Measurements from ENCODE around the gene ZFP2.
"Not testable (repeated sequence)": the region's sequence is repeated elsewhere in the genome, so short reads cannot be mapped to it uniquely, and the experiment has no call there.

ZFP2 gene

DNA sequence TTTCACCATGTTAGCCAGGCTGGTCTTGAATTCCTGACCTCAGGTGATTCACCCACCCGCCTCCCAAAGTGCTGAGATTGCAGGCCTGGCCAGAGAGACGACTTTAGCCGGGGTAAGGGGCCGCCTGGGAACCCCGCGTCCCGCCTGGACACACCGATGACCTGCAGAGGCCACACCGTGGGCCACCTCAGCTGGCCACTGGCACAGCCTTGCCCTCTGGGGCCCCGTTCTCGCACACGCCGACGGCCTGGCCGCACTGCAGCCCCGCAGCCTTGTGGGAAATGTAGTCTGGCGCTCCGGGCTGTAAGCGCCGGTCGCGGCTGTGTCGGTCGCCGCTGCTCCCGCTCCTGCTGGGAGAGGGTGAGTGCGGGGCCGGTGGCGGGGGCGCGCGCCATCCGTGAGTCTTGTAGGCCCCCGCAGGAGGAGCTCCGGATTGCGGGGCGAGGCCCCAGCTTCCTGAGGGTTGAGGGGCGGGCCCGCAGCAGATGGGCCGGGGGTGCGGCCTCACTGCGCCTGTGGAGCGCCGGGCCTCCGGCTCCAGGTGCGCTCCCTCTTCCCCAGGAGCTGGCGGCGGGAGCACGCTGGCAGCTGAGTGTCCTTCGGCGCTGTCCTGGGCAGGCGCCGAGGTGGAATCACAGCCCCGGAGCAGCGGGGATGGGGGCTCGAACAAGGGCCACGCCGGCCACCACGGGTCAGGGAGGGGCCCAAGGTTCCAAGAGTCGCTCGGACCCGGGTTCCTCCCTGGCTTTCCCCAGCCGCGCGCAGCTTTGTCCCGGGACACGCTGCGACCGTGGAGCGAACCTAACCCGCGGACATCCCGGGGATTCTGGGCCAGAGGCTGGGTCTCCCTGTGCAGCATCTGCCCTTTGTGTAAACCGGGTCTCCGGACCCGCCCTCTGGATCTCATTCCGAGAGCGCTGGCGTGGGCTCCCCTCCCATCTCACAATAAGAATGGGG lies at the start of gene ZFP2:
TSS of gene ZFP2 (plus strand) at position 299 of the 957 bp plus-strand sequence. CDS start 35,401 bp downstream, outside the sequence.
- TF ChIP-seq, protein P1, sequence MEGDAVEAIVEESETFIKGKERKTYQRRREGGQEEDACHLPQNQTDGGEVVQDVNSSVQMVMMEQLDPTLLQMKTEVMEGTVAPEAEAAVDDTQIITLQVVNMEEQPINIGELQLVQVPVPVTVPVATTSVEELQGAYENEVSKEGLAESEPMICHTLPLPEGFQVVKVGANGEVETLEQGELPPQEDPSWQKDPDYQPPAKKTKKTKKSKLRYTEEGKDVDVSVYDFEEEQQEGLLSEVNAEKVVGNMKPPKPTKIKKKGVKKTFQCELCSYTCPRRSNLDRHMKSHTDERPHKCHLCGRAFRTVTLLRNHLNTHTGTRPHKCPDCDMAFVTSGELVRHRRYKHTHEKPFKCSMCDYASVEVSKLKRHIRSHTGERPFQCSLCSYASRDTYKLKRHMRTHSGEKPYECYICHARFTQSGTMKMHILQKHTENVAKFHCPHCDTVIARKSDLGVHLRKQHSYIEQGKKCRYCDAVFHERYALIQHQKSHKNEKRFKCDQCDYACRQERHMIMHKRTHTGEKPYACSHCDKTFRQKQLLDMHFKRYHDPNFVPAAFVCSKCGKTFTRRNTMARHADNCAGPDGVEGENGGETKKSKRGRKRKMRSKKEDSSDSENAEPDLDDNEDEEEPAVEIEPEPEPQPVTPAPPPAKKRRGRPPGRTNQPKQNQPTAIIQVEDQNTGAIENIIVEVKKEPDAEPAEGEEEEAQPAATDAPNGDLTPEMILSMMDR (IDR thresholded peaks at IDR 0.05; ENCODE audit: borderline replicate concordance, insufficient read depth, low read depth, low read length): no peak
- H3K4me3 ChIP-seq (ENCODE audit: low read depth, low read length): no peak within 1 kb of the TSS

DNA sequence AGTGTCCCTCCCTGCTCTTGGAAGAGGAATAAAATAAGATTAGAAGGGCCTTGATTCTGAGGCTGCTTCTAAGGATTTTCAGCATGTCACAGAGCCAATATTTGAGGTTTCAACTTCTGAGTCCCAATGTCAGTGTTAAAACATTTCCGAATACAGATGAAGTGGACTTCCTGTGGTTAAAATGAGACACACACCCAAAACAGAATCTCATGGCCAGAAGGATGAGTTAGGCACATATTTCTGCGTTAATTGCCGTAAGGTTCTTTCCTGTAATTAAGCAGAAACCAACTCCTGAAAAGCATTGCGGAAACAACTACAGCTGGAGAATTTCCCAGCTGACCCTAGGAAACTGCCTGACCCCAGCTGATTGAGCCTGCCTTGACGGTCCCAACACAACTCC lies 46.4 kb upstream of the ZFP2 start:
- TF ChIP-seq, protein P1 (IDR thresholded peaks at IDR 0.05; ENCODE audit: borderline replicate concordance, insufficient read depth, low read depth, low read length): no peak
- no peak overlapping the region for H3K4me3 ChIP-seq (ENCODE audit: low read depth, low read length)

DNA sequence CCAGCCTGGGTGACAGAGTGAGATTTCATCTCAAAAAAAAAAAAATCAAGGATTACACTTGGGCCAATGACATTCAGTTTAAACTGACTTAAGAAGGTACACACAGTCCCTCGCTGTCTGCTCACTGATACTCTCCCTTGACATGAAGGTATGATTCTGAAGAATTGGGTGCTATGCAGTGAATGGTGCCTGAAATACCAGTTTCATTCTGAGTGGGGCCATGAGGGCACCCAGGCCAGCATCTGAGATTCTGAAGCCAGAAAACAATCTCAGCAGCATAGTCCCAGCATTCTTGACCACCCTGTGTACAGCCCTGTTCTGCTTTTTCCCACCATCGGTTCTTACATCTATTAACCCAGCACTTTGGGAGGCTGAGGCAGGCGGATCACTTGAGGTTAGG lies 43.8 kb upstream of the ZFP2 start:
- no peak overlapping the region for H3K4me3 ChIP-seq (ENCODE audit: low read depth, low read length)
- TF ChIP-seq, protein P1 (IDR thresholded peaks at IDR 0.05; ENCODE audit: borderline replicate concordance, insufficient read depth, low read depth, low read length): no peak

DNA sequence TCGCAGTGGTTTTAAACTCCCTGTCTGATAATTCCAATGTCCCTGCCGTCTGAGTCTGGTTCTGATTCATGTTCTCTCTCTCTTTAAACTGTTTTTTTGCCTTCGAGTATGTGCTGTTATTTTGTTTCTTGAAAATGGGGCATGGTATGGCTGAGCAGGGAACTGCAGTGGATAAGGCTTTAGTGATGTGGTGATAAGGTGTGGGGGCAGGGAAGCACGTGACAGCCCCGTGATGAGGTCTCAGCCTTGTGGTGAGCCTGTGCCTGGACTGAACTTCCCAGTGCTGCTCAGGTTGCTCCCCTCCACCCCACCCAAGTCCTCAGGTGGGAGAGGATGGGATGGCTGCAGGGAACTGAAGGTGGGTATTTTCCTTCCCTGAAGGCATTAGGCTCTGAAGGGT lies 41.4 kb upstream of the ZFP2 start:
- H3K4me3 ChIP-seq (ENCODE audit: low read depth, low read length): no peak overlapping the region
- TF ChIP-seq, protein P1 (IDR thresholded peaks at IDR 0.05; ENCODE audit: borderline replicate concordance, insufficient read depth, low read depth, low read length): no peak

DNA sequence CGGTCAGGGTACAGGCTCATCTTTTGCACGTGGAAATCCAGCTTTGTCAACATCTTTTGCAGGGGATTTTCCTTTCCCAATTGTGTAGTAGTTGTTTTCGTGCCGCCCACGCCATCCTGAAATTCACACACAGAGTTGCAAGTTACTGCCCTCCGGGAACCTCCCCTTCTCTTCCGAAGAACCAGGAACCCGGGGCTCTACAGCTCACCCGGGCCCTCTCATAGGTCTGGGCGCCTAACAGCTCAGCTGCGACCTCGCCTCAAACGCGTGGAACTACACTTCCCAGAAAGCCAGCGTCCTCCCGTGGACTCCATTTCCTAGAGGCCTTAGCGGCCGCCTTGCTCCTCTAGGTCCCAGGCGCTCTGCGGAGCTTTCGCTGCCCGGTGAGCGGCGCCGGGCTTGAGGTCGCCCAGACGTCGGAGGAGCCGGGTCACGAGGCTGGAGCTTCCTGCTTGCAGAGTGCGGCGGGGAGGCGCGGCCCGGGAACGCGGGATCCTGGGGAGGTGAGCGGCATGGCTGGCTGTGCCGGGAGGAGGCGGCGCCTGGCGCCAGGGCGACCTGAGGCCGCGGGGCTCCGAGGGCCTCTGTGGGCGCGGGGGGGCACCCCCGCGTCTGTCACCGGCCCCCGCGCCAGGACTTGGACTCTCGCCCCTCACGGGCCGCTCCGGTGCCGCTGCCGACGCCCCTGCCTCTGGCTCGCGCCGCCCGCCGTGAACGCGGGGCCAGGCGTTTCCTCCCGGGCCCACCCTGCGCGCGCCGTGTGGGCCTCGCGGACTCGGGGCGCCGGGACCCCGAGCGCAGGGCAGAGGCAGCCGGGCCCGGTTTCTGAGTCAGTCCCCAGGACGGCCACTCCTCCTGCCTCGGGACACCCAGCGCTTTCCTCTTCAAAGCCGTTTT lies 35.8 kb upstream of the ZFP2 start, which contains the start of gene ZNF354B:
TSS of gene ZNF354B (plus strand) at position 329 of the 897 bp plus-strand sequence. CDS start 1,095 bp downstream, outside the sequence.
- TF ChIP-seq, protein P1 (IDR thresholded peaks at IDR 0.05; ENCODE audit: borderline replicate concordance, insufficient read depth, low read depth, low read length): no peak
- peak within 1 kb of the TSS; percentile 64 for H3K4me3 ChIP-seq (ENCODE audit: low read depth, low read length)

DNA sequence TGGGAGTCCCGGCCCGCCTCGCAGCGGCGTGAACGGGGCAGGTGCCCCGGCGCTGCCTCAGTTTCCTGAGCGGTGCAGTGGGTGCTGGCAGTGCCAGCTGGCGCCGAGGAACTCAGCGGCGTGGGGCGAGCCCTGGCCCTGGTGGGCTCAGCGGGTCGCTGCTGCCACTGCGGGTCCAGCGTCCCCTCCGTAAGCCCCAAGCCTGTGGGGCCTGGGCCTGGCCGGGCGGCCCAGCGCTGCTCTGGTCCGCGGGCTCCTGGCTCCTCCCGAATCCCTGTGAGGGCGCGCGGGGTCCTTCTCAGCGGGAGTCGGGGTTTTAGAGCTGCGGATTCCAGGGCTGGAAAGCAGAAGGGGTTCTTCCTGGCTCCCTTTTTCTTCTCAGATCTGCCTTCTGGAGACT lies 35.1 kb upstream of the ZFP2 start:
- not testable (repeated sequence) for H3K4me3 ChIP-seq (ENCODE audit: low read depth, low read length)

DNA sequence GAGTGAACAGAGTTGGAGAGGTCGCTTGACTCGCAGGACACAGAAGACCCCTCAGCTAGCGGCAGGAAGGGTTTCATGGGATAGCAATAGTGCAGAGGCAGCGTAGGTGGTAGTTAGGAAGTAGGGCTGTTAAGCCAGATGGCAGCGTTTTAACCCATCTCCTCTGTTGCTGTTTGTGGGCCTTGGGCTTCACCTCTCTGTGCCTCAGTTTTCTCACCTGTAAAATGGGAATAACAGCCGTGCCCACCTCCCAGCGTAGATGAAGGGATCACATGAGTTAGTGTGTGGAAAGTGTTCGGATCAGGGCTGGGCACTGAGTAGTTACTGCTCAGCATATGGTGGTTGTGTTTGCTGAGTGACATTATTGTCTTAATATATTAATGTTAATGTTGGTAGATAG lies 34.1 kb upstream of the ZFP2 start:
- no peak overlapping the region for H3K4me3 ChIP-seq (ENCODE audit: low read depth, low read length)
- TF ChIP-seq, protein P1 (IDR thresholded peaks at IDR 0.05; ENCODE audit: borderline replicate concordance, insufficient read depth, low read depth, low read length): no peak

Measured in GM12875 (cell line).